HEK293 (cell line): ENCODE data around the gene TMPRSS6.

Source experiments
- CTCF ChIA-PET: fragments of 350-600 bp; formaldehyde crosslinking; extraction: SDS; loops from one replicate; lab custom pipeline; 2021; ENCODE audit warnings: antibody characterized with exemption; lab: Yijun Ruan, JAX
- POLR2A ChIA-PET: fragments of 300-600 bp; formaldehyde crosslinking; extraction: SDS; loops from one replicate; lab custom pipeline; 2020; ENCODE audit warnings: antibody characterized with exemption, inconsistent platforms; lab: Yijun Ruan, JAX
- H3K27ac ChIP-seq: fragments of 200-500 bp; sonication (Bioruptor generic); 2 replicates; pipeline ENCODE4 v1.5.1; 2014; ENCODE audit warnings: low read depth, low read length, control low read depth, inconsistent platforms; ENCODE audit errors: extremely low read depth
- H3K36me3 ChIP-seq, 2 experiments: fragments of 200-500 bp in 1 of 2; sonication (Bioruptor generic) in 1 of 2; 1 replicate in 1 of 2; 2 replicates in 1 of 2; pipeline ENCODE4 v1.5.1; 2014 to 2017; ENCODE audit warnings: inconsistent platforms in 2 of 2, low read length in 2 of 2; ENCODE audit not compliant: control insufficient read depth in 2 of 2, insufficient read depth in 1 of 2
- H3K4me1 ChIP-seq: fragments of 200-500 bp; sonication (Bioruptor generic); 2 replicates; pipeline ENCODE4 v1.5.1; 2014; ENCODE audit warnings: mild to moderate bottlenecking, low read length, inconsistent platforms; ENCODE audit not compliant: control insufficient read depth, insufficient read depth
- H3K4me3 ChIP-seq: 2 replicates; pipeline ENCODE4 v1.5.1; 2011; ENCODE audit warnings: low read depth, mild to moderate bottlenecking, control low read depth, low read length, moderate library complexity
- H3K9me3 ChIP-seq: fragments of 200-500 bp; sonication (Bioruptor generic); 2 replicates; pipeline ENCODE4 v1.5.1; 2014; ENCODE audit warnings: low read depth, low read length, inconsistent platforms; ENCODE audit not compliant: control insufficient read depth, insufficient read depth
- CTCF ChIP-seq: fragments of 450-650 bp; formaldehyde crosslinking; IDR thresholded peaks from 2 replicates; pipeline ENCODE4 v1.5.1; 2016; ENCODE audit warnings: missing biosample characterization, missing genetic modification characterization
- KLF1 ChIP-seq: fragments of 450-650 bp; formaldehyde crosslinking; IDR thresholded peaks from 2 replicates; pipeline ENCODE4 v1.5.1; 2016; ENCODE audit warnings: missing biosample characterization, missing genetic modification characterization
- KLF7 ChIP-seq: fragments of 450-650 bp; formaldehyde crosslinking; IDR thresholded peaks from 2 replicates; pipeline ENCODE4 v1.5.1; 2016; ENCODE audit warnings: missing biosample characterization, missing genetic modification characterization, borderline replicate concordance
- MZF1 ChIP-seq: fragments of 450-650 bp; formaldehyde crosslinking; IDR thresholded peaks from 2 replicates; pipeline ENCODE4 v1.5.1; 2017; ENCODE audit warnings: missing biosample characterization, missing genetic modification characterization, borderline replicate concordance
- OVOL3 ChIP-seq: fragments of 450-650 bp; formaldehyde crosslinking; IDR thresholded peaks from 2 replicates; pipeline ENCODE4 v1.5.1; 2016; ENCODE audit warnings: missing biosample characterization, missing genetic modification characterization
- PATZ1 ChIP-seq: fragments of 450-650 bp; formaldehyde crosslinking; IDR thresholded peaks from 2 replicates; pipeline ENCODE4 v1.5.1; 2016; ENCODE audit warnings: missing biosample characterization, missing genetic modification characterization
- PRDM10 ChIP-seq: fragments of 450-650 bp; formaldehyde crosslinking; IDR thresholded peaks from 2 replicates; pipeline ENCODE4 v1.5.1; 2016; ENCODE audit warnings: missing biosample characterization, missing genetic modification characterization
- SETDB1 ChIP-seq: IDR thresholded peaks from one replicate; pipeline ENCODE4 v1.6.1; 2017; ENCODE audit warnings: mild to moderate bottlenecking, low read length, moderate library complexity, mixed read lengths; ENCODE audit not compliant: insufficient read length
- TCF7L2 ChIP-seq: IDR thresholded peaks from 2 replicates; pipeline ENCODE4 v1.6.1; 2011; ENCODE audit warnings: low read depth, mild to moderate bottlenecking, inconsistent platforms, low read length, moderate library complexity, borderline replicate concordance
- ZBTB17 ChIP-seq: fragments of 450-650 bp; formaldehyde crosslinking; IDR thresholded peaks from 2 replicates; pipeline ENCODE4 v1.5.1; 2016; ENCODE audit warnings: missing biosample characterization, missing genetic modification characterization
- ZNF138 ChIP-seq: fragments of 450-650 bp; formaldehyde crosslinking; IDR thresholded peaks from 2 replicates; pipeline ENCODE4 v1.5.1; 2016; ENCODE audit warnings: missing biosample characterization, missing genetic modification characterization, borderline replicate concordance
- ZNF148 ChIP-seq: fragments of 450-650 bp; formaldehyde crosslinking; IDR thresholded peaks from 2 replicates; pipeline ENCODE4 v1.5.0; 2017; ENCODE audit warnings: missing biosample characterization, missing genetic modification characterization, borderline replicate concordance
- ZNF24 ChIP-seq: fragments of 450-650 bp; formaldehyde crosslinking; IDR thresholded peaks from 2 replicates; pipeline ENCODE4 v1.5.1; 2016; ENCODE audit warnings: missing biosample characterization, missing genetic modification characterization
- ZNF266 ChIP-seq: fragments of 450-650 bp; formaldehyde crosslinking; IDR thresholded peaks from 2 replicates; pipeline ENCODE4 v1.5.1; 2016; ENCODE audit warnings: missing biosample characterization, missing genetic modification characterization, low read depth
- ZNF292 ChIP-seq: fragments of 450-650 bp; formaldehyde crosslinking; IDR thresholded peaks from 2 replicates; pipeline ENCODE4 v1.5.1; 2016; ENCODE audit warnings: low read depth, missing biosample characterization, missing genetic modification characterization, borderline replicate concordance
- ZNF302 ChIP-seq: fragments of 450-650 bp; formaldehyde crosslinking; IDR thresholded peaks from 2 replicates; pipeline ENCODE4 v1.5.1; 2016; ENCODE audit warnings: missing biosample characterization, missing genetic modification characterization, low read depth
- ZNF416 ChIP-seq: fragments of 450-650 bp; formaldehyde crosslinking; IDR thresholded peaks from 2 replicates; pipeline ENCODE4 v1.5.1; 2016; ENCODE audit warnings: missing biosample characterization, missing genetic modification characterization
- ZNF449 ChIP-seq: fragments of 450-650 bp; formaldehyde crosslinking; IDR thresholded peaks from 2 replicates; pipeline ENCODE4 v1.5.1; 2017; ENCODE audit warnings: missing biosample characterization, mild to moderate bottlenecking, missing genetic modification characterization, moderate library complexity
- ZNF473 ChIP-seq: fragments of 450-650 bp; formaldehyde crosslinking; IDR thresholded peaks from 2 replicates; pipeline ENCODE4 v1.5.1; 2017; ENCODE audit warnings: missing biosample characterization, missing genetic modification characterization
- ZNF510 ChIP-seq: fragments of 450-650 bp; formaldehyde crosslinking; IDR thresholded peaks from 2 replicates; pipeline ENCODE4 v1.5.1; 2018; ENCODE audit warnings: mild to moderate bottlenecking, missing genetic modification characterization, missing biosample characterization; ENCODE audit not compliant: insufficient replicate concordance
- ZNF514 ChIP-seq: fragments of 450-650 bp; formaldehyde crosslinking; IDR thresholded peaks from 2 replicates; pipeline ENCODE4 v1.5.1; 2016; ENCODE audit warnings: missing biosample characterization, missing genetic modification characterization
- ZNF530 ChIP-seq: fragments of 450-650 bp; formaldehyde crosslinking; IDR thresholded peaks from 2 replicates; pipeline ENCODE4 v1.5.1; 2016; ENCODE audit warnings: low read depth, missing biosample characterization, missing genetic modification characterization
- ZNF701 ChIP-seq: fragments of 450-650 bp; formaldehyde crosslinking; IDR thresholded peaks from 2 replicates; pipeline ENCODE4 v1.5.1; 2016; ENCODE audit warnings: missing biosample characterization, missing genetic modification characterization
- ZNF768 ChIP-seq: fragments of 450-650 bp; formaldehyde crosslinking; IDR thresholded peaks from 2 replicates; pipeline ENCODE4 v1.5.1; 2018; ENCODE audit warnings: missing biosample characterization, mild to moderate bottlenecking, missing genetic modification characterization
- ZNF777 ChIP-seq: fragments of 450-650 bp; formaldehyde crosslinking; IDR thresholded peaks from 2 replicates; pipeline ENCODE4 v1.5.1; 2017; ENCODE audit warnings: missing biosample characterization, missing genetic modification characterization, borderline replicate concordance

TMPRSS6 gene

GRCh38 chr22:37019309-37020191, 90.0 kb downstream of the TMPRSS6 start, which contains the start of the genes MPST and TST:
Gene MPST, plus strand, starts transcription at chr22:37019742. Its CDS starts 95 bp downstream, at chr22:37019837.
Gene TST, minus strand, starts transcription at chr22:37019447. Its CDS starts 715 bp downstream, at chr22:37018732.
- Histone ChIP-seq H3K9me3 (no peaks in the 10 kb centered on the region), H3K4me1 (no peaks in the 10 kb centered on the region), H3K27ac (peak within 1 kb of the TSS; percentile 97), H3K36me3 (peaks cover 0 to 33% of the 10 kb centered on the region in 2 experiments; a peak in 1 of 3 replicates), H3K4me3 (peak within 1 kb of the TSS; percentile 82)
- ChIA-PET CTCF (interaction anchor here (0.9 to 4.3 kb wide), 8 partner anchors 12 to 59 kb away, joined by 3 to 39 read pairs (median 9); no protein-coding TSS in a partner anchor), POLR2A (interaction anchor here (0.7 to 3.0 kb wide), 17 partner anchors 8 to 378 kb away, joined by 3 to 13 read pairs (median 4); partner anchors contain the start of genes IFT27 and KCTD17)
- peak; percentile 86 for TF ChIP-seq CTCF (tag by site-specific recombination)
- TF ChIP-seq ZNF530 (tag by site-specific recombination), result no peak
- TF ChIP-seq MZF1 (tag by site-specific recombination), result no peak
- no peak for TF ChIP-seq TCF7L2
- TF ChIP-seq ZNF292 (tag by site-specific recombination), result no peak
- no peak for TF ChIP-seq ZNF514 (tag by site-specific recombination)
- no peak for TF ChIP-seq ZNF777 (tag by site-specific recombination)
- no peak for TF ChIP-seq ZNF449 (tag by site-specific recombination)
- no peak for TF ChIP-seq ZNF416 (tag by site-specific recombination)
- no peak for TF ChIP-seq ZNF148
- TF ChIP-seq ZNF768 (tag by site-specific recombination), result no peak
- TF ChIP-seq ZBTB17 (tag by site-specific recombination), result no peak
- TF ChIP-seq SETDB1, result no peak
- no peak for TF ChIP-seq ZNF701 (tag by site-specific recombination)
- TF ChIP-seq ZNF510 (tag by site-specific recombination), result no peak
- peak; percentile 98 for TF ChIP-seq PATZ1 (tag by site-specific recombination)
- no peak for TF ChIP-seq ZNF473 (tag by site-specific recombination)
- TF ChIP-seq PRDM10 (tag by site-specific recombination), result peak; percentile 72
- TF ChIP-seq KLF7, result no peak
- no peak; the same call in none of the 2 replicates for TF ChIP-seq KLF1 (tag by site-specific recombination)
- TF ChIP-seq ZNF24 (tag by site-specific recombination), result no peak
- no peak for TF ChIP-seq ZNF302 (tag by site-specific recombination)
- no peak for TF ChIP-seq ZNF266 (tag by site-specific recombination)
- TF ChIP-seq ZNF138 (tag by site-specific recombination), result no peak
- no peak for TF ChIP-seq OVOL3 (tag by site-specific recombination)
